HepG2 (cell line): ENCODE data around the gene UNKL. TPM values are rescaled to one million over a fixed set of nuclear protein-coding genes. Genes with fewer than 3 reads are reported as not detected.

ENCODE experiments used
- ATF2 ChIP-seq: sonication (generic); formaldehyde crosslinking; IDR thresholded peaks from 2 replicates; pipeline ENCODE4 v1.4.0; 2020; ENCODE audit warnings: missing genetic modification reagents
- GATA4 ChIP-seq: sonication (generic); IDR thresholded peaks from 2 replicates; pipeline ENCODE4 v1.6.1; 2016; ENCODE audit warnings: antibody characterized with exemption, low read depth, borderline replicate concordance
- GZF1 ChIP-seq: sonication (generic); formaldehyde crosslinking; IDR thresholded peaks from 2 replicates; pipeline ENCODE4 v1.5.1; 2020; ENCODE audit warnings: mild to moderate bottlenecking, missing genetic modification reagents
- MED13 ChIP-seq: sonication (generic); formaldehyde crosslinking; IDR thresholded peaks from 2 replicates; pipeline ENCODE4 v1.5.0; 2020; ENCODE audit warnings: missing genetic modification reagents
- MIER3 ChIP-seq: IDR thresholded peaks from 2 replicates; pipeline ENCODE4 v1.6.1; 2016; ENCODE audit warnings: missing compliant biosample characterization, borderline replicate concordance
- NFAT5 ChIP-seq: sonication (generic); formaldehyde crosslinking; IDR thresholded peaks from 2 replicates; pipeline ENCODE4 v1.4.0; 2020; ENCODE audit warnings: missing genetic modification reagents
- NFKBIZ ChIP-seq: IDR thresholded peaks from 2 replicates; pipeline ENCODE4 v1.6.1; 2018; ENCODE audit warnings: missing genetic modification reagents, missing compliant biosample characterization
- PAWR ChIP-seq: sonication (generic); formaldehyde crosslinking; IDR thresholded peaks from 2 replicates; pipeline ENCODE4 v1.4.0; 2020; ENCODE audit warnings: missing genetic modification reagents, mild to moderate bottlenecking, borderline replicate concordance
- SP1 ChIP-seq, 2 experiments: fragments of 450-650 bp in 1 of 2; sonication (generic) in 1 of 2; formaldehyde crosslinking in 1 of 2; IDR thresholded peaks; 2 replicates each; pipeline versions ENCODE4 v1.4.0 to v1.6.1; 2016 to 2020; ENCODE audit warnings: missing genetic modification reagents in 1 of 2
- STAT5B ChIP-seq: sonication (generic); formaldehyde crosslinking; IDR thresholded peaks from 2 replicates; pipeline ENCODE4 v1.4.0; 2020; ENCODE audit warnings: missing genetic modification reagents
- ZBTB42 ChIP-seq: sonication (generic); formaldehyde crosslinking; IDR thresholded peaks from 2 replicates; pipeline ENCODE4 v1.5.0; 2020; ENCODE audit warnings: mild to moderate bottlenecking, missing genetic modification reagents
- ZNF124 ChIP-seq: sonication (generic); formaldehyde crosslinking; IDR thresholded peaks from 2 replicates; pipeline ENCODE4 v1.4.0; 2020; ENCODE audit warnings: missing genetic modification reagents
- ZNF333 ChIP-seq: sonication (generic); formaldehyde crosslinking; IDR thresholded peaks from 2 replicates; pipeline ENCODE4 v1.4.0; 2020; ENCODE audit warnings: mild to moderate bottlenecking, missing genetic modification reagents, borderline replicate concordance
- ZNF83 ChIP-seq: sonication (generic); formaldehyde crosslinking; IDR thresholded peaks from 2 replicates; pipeline ENCODE4 v1.4.0; 2020; ENCODE audit warnings: missing genetic modification reagents, mild to moderate bottlenecking, borderline replicate concordance
- ZNF891 ChIP-seq: sonication (generic); formaldehyde crosslinking; IDR thresholded peaks from 2 replicates; pipeline ENCODE4 v1.5.0; 2020; ENCODE audit warnings: mild to moderate bottlenecking, missing genetic modification reagents
- polyA plus RNA-seq, 8 experiments: library from polyadenylated mRNA; depleted of rRNA in 3 of 8; stranded (reverse) in 7 of 8; unstranded in 1 of 8; fragments of >200 nt; fragmentation: Illumina TruSeq in 4 of 8; extraction: Trizol in 4 of 8; gene quantifications; 2 replicates each; pipeline versions ENCODE4 v1.2.1 to v1.2.3, GENCODE V29; 2011 to 2016; ENCODE audit warnings: low read depth in 4 of 8, missing spikeins in 1 of 8, mixed read lengths in 1 of 8; ENCODE audit not compliant: insufficient read depth in 1 of 8
- total RNA-seq, 5 experiments: library from RNA; depleted of rRNA; stranded (reverse); fragments of >200 nt; fragmentation: Illumina TruSeq; extraction: Trizol; gene quantifications; 2 replicates each; pipeline ENCODE4 v1.2.3, GENCODE V29; 2016; ENCODE audit warnings: low read depth in 1 of 5
- TF ChIP-seq, protein P1 (sequence below): sonication (generic); formaldehyde crosslinking; conservative IDR thresholded peaks from 2 replicates; pipeline ENCODE4 v1.4.0; 2020; ENCODE audit warnings: mild to moderate bottlenecking, missing genetic modification reagents, moderate library complexity
- TF ChIP-seq, protein P2 (sequence below): conservative IDR thresholded peaks from 2 replicates; pipeline ENCODE4 v1.6.1; 2018; ENCODE audit warnings: missing genetic modification reagents

The UNKL gene
- total and polyA plus RNA-seq, 2 of the 13 experiments (the other 11 are each of a cell fraction or from before 2014, with no cell fraction given): 10.4 to 17.6 TPM

DNA sequence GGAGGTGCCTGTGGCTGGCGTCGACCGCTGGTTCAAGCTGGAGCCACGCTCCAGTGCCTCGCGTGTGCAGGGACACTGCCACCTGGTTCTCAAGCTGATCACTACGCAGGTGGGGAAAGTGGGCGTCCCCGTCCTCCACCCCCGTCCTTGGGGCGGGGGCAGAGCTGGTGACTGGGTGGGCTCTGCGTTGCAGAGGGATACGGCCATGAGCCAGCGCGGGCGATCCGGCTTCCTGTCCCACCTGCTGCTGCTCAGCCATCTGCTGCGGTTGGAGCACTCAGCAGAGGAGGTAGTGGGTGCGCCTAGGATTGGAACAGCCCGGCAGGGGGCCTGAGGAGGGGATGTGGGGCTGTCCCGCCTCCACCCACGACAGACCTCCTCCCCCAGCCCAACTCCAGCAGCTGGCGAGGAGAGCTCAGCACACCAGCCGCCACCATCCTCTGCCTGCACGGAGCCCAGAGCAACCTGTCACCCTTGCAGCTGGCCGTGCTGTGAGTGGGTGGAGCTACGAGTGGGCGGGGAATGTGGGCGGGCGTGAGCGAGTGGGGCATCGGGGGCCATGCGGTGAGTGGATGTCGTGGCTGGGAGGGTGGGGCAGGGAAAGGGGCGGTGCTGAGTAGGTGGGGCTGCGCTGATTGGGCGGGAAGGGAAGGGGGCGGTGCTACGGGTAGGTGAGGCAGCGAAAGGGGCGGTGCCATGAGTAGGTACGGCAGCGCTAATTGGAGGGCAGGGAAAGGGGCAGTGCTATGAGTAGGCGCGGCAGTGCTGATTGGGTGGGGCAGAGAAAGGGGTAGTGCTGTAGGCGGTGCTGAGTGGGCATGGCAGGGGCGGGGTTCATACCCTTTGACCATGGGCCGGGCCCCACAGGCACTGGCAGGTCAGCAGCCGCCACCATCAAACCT is 71.7 kb downstream of the UNKL start (continued):
- TF ChIP-seq, protein P1, sequence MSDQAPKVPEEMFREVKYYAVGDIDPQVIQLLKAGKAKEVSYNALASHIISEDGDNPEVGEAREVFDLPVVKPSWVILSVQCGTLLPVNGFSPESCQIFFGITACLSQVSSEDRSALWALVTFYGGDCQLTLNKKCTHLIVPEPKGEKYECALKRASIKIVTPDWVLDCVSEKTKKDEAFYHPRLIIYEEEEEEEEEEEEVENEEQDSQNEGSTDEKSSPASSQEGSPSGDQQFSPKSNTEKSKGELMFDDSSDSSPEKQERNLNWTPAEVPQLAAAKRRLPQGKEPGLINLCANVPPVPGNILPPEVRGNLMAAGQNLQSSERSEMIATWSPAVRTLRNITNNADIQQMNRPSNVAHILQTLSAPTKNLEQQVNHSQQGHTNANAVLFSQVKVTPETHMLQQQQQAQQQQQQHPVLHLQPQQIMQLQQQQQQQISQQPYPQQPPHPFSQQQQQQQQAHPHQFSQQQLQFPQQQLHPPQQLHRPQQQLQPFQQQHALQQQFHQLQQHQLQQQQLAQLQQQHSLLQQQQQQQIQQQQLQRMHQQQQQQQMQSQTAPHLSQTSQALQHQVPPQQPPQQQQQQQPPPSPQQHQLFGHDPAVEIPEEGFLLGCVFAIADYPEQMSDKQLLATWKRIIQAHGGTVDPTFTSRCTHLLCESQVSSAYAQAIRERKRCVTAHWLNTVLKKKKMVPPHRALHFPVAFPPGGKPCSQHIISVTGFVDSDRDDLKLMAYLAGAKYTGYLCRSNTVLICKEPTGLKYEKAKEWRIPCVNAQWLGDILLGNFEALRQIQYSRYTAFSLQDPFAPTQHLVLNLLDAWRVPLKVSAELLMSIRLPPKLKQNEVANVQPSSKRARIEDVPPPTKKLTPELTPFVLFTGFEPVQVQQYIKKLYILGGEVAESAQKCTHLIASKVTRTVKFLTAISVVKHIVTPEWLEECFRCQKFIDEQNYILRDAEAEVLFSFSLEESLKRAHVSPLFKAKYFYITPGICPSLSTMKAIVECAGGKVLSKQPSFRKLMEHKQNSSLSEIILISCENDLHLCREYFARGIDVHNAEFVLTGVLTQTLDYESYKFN (CRISPR knock-in tag): no peak
- TF ChIP-seq ZNF333 (CRISPR knock-in tag) (no peak), ZNF891 (CRISPR knock-in tag) (0 out of 2 replicates have a peak, but pooled peaks have one; percentile 20), GATA4 (no peak), MED13 (CRISPR knock-in tag) (no peak), ZNF124 (no peak), GZF1 (no peak), PAWR (no peak), SP1 (IDR thresholded peaks at IDR 0.05) (peak; percentile 99), SP1 (CRISPR knock-in tag; IDR thresholded peaks at IDR 0.05) (peak; percentile 99), NFKBIZ (CRISPR knock-in tag) (no peak), STAT5B (CRISPR knock-in tag) (no peak), NFAT5 (no peak), ATF2 (no peak), MIER3 (CRISPR knock-in tag) (no peak), ZBTB42 (CRISPR knock-in tag) (no peak), ZNF83 (no peak)
- TF ChIP-seq, protein P2, sequence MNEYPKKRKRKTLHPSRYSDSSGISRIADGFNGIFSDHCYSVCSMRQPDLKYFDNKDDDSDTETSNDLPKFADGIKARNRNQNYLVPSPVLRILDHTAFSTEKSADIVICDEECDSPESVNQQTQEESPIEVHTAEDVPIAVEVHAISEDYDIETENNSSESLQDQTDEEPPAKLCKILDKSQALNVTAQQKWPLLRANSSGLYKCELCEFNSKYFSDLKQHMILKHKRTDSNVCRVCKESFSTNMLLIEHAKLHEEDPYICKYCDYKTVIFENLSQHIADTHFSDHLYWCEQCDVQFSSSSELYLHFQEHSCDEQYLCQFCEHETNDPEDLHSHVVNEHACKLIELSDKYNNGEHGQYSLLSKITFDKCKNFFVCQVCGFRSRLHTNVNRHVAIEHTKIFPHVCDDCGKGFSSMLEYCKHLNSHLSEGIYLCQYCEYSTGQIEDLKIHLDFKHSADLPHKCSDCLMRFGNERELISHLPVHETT (CRISPR knock-in tag): no peak
